Thoracic aorta (tissue), 2 donors: ENCODE data around the gene PCNX2. TPM values are rescaled to one million over a fixed set of nuclear protein-coding genes. Genes with fewer than 3 reads are reported as not detected.

ENCODE experiments used
- ATAC-seq: fragments of 150-250 bp; one replicate; pipeline ENCODE4 v1.8.0; 2017; ENCODE audit warnings: low read depth; ENCODE audit not compliant: insufficient number of reproducible peaks, low FRiP score
- DNase-seq: peaks from one replicate; pipeline ENCODE4 v3.0.0-alpha.2; 2020; ENCODE audit warnings: low spot score
- H3K27ac ChIP-seq, 2 donors: fragments of 200-600 bp; sonication (generic); 1 replicate in 1 of 2; 2 replicates in 1 of 2; pipeline ENCODE4 v1.5.1; 2016; ENCODE audit warnings: mild to moderate bottlenecking in 2 of 2, moderate library complexity in 2 of 2
- H3K27me3 ChIP-seq: fragments of 200-600 bp; sonication (generic); replicated peaks from 2 replicates; pipeline ENCODE4 v1.6.0; 2016; ENCODE audit warnings: mild to moderate bottlenecking; ENCODE audit not compliant: insufficient read depth
- H3K36me3 ChIP-seq: fragments of 200-600 bp; sonication (generic); one replicate; pipeline ENCODE4 v1.5.1; 2016
- H3K4me1 ChIP-seq, 2 donors: fragments of 200-600 bp; sonication (generic); 1 replicate in 1 of 2; 2 replicates in 1 of 2; pipeline versions ENCODE4 v1.5.1 to v1.6.0; 2016; ENCODE audit warnings: low read depth in 2 of 2, mild to moderate bottlenecking in 1 of 2; ENCODE audit not compliant: control insufficient read depth in 1 of 2
- H3K4me3 ChIP-seq: fragments of 200-600 bp; sonication (generic); 2 replicates; pipeline ENCODE4 v1.5.1; 2016; ENCODE audit warnings: mild to moderate bottlenecking
- H3K9me3 ChIP-seq: fragments of 200-600 bp; sonication (generic); 2 replicates; pipeline ENCODE4 v1.5.1; 2016
- CTCF ChIP-seq: fragments of 200-600 bp; sonication (generic); IDR thresholded peaks from one replicate; pipeline ENCODE4 v1.5.1; 2019; ENCODE audit warnings: antibody characterized with exemption
- total RNA-seq, 2 donors: library from RNA; depleted of rRNA; stranded (reverse); fragments of >200 nt; gene quantifications; one replicate each; pipeline versions ENCODE4 v1.1.0 to v1.2.3, GENCODE V29; 2016

Gene PCNX2
- total RNA-seq, 2 donors from 2014 or later = 13.6 to 14.8 TPM

GRCh38 chr1:233193741-233194140, 101.8 kb downstream of the PCNX2 start:
- no peak for ATAC-seq
- TF ChIP-seq CTCF = no peak

GRCh38 chr1:233190987-233191386, 104.5 kb downstream of the PCNX2 start:
- Histone ChIP-seq H3K27ac (no peak overlapping the region), H3K4me1 (no peaks in the 10 kb centered on the region), H3K4me3 (no peak overlapping the region), H3K27me3 (no peaks in the 10 kb centered on the region), H3K9me3 (peaks cover 10% of the 10 kb centered on the region), H3K36me3 (no peaks in the 10 kb centered on the region)
- no peak for ATAC-seq
- no peak for DNase-seq
- no peak for TF ChIP-seq CTCF

More at GRCh38 chr1:233193741-233194140, 101.8 kb downstream of the PCNX2 start:
- DNase-seq = no peak
- H3K27ac ChIP-seq = no peak overlapping the region
- peaks cover 10% of the 10 kb centered on the region for H3K9me3 ChIP-seq
- H3K36me3 ChIP-seq = peaks cover 5% of the 10 kb centered on the region
- no peak overlapping the region for H3K4me3 ChIP-seq
- no peaks in the 10 kb centered on the region for H3K27me3 ChIP-seq
- H3K4me1 ChIP-seq = no peaks in the 10 kb centered on the region

GRCh38 chr1:233189526-233189925, 106.0 kb downstream of the PCNX2 start:
- Histone ChIP-seq H3K27me3 (no peaks in the 10 kb centered on the region), H3K4me1 (no peaks in the 10 kb centered on the region), H3K36me3 (no peaks in the 10 kb centered on the region), H3K9me3 (peaks cover under 1% of the 10 kb centered on the region), H3K27ac (no peak overlapping the region), H3K4me3 (no peak overlapping the region)
- TF ChIP-seq CTCF = no peak
- ATAC-seq (no peak), DNase-seq (no peak)

- no peaks in the 10 kb centered on the region for H3K4me1 ChIP-seq
- H3K4me3 ChIP-seq = no peak overlapping the region
- no peaks in the 10 kb centered on the region for H3K36me3 ChIP-seq
- TF ChIP-seq CTCF = no peak
- DNase-seq (no peak), ATAC-seq (no peak)
- no peak overlapping the region for H3K27ac ChIP-seq
- H3K27me3 ChIP-seq = no peaks in the 10 kb centered on the region
- H3K9me3 ChIP-seq = no peaks in the 10 kb centered on the region
Measured at GRCh38 chr1:233188061-233188460, 107.5 kb downstream of the PCNX2 start.

GRCh38 chr1:233183226-233184020, 112.1 kb downstream of the PCNX2 start:
- H3K9me3 ChIP-seq = no peaks in the 10 kb centered on the region
- H3K36me3 ChIP-seq = no peaks in the 10 kb centered on the region
- H3K4me3 ChIP-seq = no peak overlapping the region
- no peaks in the 10 kb centered on the region for H3K4me1 ChIP-seq
- DNase-seq (no peak), ATAC-seq (no peak)
- no peaks in the 10 kb centered on the region for H3K27me3 ChIP-seq
- H3K27ac ChIP-seq = no peak overlapping the region
- no peak for TF ChIP-seq CTCF
